ENCODE data around the gene DAPL1.

The DAPL1 gene, protein sequence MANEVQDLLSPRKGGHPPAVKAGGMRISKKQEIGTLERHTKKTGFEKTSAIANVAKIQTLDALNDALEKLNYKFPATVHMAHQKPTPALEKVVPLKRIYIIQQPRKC

DNA sequence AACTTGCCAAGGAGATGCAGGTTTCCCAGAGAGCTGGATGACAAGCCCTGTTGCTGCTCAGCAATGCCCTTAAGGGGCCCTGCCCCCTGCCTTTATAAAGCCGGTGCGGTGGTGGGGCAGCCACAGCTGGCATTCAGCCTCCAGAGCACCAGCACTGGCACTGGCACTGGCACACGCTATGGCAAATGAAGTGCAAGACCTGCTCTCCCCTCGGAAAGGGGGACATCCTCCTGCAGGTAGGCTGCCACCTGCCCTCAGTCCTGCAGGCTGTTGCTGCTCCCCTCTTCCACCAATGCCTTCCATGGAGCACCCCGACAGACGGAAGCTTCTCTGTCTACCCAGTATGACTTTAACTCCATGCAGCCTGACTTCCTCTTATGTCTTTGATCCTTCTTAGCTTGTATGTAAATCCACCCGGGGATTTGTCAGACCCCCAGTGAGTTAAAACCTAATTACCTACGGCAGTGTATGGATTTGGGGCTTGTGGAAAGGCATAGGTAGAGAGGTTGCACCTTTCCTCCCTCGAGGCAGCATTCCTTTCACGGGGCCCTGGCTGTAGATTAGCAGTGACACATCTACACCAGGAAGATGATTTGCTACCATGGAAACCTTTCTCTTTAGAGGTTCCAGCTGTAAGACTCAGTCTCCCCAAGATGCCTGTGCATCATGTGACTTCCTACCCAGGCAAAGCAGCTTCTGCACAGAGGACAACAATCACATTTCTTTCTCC, at the start of gene DAPL1:
Gene DAPL1, plus strand, starts transcription at position 123 of the 730 bp plus-strand sequence. Its CDS starts 56 bp downstream, at position 179.
- no peak for DNase-seq

DNA sequence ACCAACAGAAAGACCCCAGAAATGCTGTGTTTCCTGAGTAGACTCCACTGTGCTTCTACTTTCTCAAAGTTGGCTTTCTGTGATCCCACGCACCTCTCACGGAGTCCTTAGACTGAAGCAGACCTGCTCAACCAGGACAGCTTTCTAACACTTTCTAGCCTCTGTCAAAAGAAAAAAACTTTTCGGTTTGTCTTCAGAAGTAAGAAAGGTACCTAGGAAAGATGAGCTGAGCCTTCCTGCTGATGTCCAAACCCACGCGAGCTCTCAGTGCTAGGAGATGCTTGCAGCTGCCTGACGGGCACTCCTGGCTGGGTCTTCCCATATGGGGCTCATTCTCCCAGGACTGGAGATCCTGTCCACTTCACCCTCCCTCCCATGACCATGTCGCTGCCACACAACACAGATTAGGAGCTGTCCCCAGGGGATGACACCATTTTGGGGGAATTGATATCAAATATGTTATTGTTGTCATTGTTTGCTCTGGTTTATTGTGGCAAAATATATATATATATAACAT, 49.2 kb upstream of the DAPL1 start:
- DNase-seq, result no peak

DNA sequence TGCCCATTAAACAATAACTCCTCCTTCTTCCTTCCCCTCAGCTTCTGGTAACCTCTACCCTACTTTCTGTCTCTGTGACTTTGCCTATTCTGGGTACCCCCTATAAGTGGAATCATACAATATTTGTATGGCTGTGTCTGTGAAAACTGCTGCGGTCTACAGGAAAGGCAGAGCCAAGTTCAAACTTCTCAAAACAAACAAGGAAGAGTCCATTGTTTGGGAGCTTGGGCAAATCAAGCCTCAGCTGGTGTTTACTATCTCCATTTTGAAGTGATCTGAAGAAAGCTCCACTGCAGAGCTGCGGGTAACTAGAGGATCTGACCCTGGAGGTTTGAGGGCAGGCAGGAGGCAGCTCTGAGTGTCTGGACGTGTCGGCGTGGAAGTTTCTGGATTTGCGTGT, 48.6 kb upstream of the DAPL1 start:
- DNase-seq, result no peak

DNA sequence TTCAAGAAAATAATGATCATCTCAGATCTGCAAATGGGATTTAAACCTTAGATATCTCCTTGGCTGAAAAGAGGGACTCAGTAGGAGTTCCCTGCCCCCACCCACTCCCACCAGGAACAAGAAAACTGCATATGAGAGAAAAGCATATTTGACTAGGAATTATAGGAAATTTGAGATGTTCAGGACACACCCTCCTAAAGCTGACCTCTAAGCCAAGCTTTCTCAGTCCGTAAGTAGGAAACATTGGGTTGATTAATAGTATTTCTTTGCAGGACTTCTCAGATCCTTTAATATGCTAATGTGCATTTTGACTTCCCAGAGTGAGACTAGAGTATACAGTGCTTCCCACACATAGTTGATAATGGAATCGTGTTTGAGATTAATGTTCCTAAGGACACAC, 47.8 kb upstream of the DAPL1 start:
- no peak for DNase-seq

DNA sequence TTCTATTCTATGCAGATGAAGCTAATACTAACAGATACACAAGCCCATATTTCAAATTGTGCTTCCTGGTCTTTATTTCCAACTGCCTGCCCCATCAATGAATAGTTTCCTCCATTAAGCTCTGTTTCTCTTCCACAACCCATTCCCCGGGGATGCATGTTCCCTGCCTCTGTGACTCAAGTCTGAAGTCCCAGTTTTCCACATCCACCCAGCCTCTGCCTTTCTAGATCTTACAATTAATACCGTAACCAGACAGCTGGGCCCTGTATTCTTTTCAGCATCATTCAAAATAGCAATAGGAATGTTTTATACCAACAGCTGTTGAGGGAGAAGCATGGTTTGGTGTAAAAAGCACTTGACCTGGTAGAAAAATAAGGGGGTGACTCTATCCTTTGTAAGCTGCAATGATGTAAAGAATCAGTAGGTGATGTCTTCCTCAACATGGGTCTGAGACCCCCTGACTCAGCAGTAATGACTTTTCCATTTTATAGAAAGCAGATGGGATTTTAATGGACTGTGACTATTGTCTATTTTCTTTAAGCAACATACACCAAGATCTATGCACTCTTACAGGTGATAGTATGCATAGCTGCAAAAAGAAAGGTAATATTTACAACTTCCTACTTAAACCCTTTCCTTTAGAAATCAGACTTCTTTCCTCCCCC, 46.1 kb upstream of the DAPL1 start:
- no peak for DNase-seq

DNA sequence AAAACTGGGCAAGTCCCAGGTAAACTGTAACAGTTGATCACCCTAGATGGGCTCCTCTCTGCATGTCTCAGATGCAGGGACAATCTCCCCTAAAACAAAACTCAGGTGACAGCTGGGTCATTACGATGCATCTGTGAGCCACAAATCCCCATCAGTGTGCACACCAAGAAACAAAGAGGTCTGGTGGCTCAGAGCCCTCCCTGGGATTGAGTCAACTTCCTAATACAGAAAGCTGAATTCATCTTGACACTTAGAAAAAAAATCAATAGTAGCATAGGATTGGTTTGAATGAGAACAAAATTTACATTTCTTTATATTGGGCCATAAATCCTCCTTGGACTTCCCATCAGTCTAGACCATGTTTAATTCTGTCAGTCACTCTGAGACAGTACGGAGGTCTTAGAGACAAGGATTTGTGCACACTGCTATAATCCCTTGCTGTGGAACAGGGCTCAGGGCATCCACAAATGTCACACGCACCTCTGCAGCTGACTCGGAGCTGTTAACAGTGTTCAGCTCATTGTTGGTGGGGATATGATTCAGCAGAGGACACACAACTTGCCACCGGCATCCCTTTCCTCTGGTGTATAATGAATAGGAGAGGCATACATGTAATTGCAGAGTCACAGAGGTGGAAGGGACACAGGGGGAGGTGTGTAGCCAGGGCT, 44.5 kb upstream of the DAPL1 start:
- DNase-seq, result no peak

DNA sequence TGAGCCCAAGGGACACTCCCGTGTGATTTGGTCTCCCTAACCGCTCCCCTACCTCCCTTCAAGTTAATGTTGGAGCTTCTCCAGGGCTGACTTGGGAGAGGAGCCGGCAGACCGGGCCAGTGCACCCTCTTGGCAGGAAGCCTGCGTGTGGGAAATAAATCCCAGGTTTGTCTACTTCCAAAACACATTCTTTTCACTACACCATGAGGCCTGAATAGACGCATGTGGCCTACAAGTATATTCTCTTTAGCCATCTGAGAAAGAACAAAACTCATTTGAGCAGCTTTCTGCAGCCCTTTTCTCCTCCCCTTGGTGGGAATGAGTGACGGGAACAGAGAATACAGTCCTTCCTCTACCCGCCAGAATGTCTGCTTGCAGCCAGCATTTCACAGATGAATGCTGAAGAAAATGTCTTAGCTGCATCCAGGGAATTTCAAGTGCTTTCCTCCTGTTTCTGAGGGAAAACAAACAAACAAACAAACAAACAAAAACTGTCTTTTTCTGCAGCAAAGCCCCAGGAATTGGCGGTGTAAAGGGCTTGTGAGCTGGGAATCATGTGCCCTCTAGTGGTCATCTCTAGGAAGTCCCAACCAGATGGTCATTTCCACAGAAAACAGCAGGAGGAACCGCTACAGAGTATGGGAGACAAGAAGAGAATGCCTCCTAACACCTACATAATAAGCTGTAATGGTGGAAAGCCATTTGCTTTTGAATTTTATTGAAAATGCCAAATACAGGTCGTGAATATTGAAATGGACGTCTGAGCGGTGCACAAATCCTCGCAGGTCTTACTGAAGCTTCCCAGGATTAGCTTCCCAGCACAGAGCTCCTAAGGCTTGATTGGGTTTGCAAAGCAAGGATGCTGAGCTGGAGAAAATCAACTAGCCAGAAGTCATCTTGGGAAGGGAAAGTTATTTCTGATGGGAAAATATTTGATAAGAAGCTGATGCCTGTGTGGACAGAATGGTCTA, 41.2 kb upstream of the DAPL1 start:
- DNase-seq, result no peak

DNA sequence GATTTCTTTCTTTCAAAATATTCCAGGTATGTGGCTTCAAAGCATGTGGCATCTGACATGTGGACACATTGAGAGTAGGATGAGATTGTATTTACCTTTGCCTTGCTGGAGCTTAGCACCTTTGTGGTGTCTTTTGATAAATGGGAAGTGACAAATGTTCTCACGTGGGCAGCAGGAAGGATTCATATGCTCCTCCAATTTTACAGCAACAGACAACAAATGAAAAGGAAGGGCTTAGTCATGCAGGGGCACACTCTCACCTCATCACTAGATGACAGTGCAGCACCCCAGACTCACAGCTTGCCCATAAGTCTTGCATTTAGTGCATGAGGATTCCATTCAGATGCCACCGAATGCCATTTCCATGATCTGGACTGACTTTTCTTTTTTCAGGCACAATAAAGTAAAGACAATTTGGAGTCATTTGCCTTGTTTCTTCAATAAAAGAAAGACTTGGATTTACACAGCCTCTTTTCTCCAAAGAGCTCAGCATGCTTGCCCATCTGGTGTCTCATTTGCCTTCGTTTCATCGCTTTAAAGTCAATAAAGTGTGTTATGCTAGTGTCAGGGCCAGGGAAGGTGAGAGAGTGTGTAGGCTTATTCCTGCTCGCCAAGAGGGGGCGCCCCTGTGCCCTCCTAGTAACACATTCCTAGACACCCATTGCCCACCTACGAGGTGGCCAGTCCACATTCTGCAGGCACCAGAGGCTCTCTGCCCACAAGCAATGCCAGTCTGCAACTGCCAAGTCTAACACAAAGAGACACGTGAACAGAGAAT, 39.6 kb upstream of the DAPL1 start:
- DNase-seq, result no peak

DNA sequence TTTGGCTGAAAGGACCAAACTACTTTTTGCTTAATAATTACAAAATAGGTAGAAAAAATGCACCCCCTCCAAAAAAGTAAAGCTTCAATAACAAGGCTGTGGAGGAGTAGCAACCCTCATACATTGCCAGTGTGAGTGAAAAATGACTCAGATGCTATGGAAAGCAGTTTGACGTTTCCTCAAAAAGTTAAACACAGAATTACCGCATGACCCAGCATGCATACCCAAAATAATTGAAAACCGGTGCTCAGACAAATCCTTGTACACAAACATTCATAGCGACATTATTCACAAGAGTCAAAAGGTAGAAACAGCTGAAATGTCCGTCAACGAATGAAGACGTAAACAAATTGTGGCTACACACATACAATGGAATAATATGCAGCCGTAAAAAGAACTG, 38.8 kb upstream of the DAPL1 start:
- DNase-seq, result no peak

DNA sequence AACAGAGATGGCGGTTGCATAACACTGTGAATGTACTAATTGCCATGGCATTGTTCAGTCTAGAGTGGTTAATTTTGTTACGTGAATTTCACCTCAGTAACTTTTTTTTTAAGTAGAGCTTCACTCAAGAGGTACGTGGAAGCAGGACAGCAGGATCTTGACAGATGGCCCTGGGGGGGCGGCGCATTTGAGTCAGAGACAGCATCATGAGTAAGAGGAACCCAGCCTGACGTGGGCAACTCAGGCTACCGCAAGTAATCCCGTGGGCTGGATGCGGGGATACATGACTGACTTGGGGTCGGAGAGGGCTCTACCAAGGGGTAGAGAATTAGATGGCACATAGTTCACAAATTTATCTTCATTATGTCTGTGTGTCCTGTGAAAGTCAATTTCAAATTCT, 38.1 kb upstream of the DAPL1 start:
- peak; percentile 26 for DNase-seq

DNA sequence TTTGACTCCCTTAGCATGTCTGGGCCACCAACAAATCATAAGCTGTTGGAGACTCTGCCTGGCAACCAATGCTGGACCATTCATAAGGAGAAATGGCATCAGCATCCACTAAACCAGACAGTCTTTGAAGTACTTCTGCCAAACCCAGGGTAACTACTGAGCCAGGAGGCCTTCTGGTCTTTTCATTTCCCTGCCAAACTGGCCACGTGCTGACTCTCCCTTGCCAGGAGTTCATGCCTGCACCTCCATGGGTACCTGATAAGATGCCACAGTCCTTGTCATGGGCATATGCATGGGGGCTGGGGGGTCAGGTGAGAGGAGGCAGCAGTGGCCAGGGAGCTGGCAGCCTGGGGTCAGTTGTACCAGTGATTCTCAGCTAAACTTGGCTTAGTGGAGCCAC, 34.2 kb upstream of the DAPL1 start:
- DNase-seq, result no peak

DNA sequence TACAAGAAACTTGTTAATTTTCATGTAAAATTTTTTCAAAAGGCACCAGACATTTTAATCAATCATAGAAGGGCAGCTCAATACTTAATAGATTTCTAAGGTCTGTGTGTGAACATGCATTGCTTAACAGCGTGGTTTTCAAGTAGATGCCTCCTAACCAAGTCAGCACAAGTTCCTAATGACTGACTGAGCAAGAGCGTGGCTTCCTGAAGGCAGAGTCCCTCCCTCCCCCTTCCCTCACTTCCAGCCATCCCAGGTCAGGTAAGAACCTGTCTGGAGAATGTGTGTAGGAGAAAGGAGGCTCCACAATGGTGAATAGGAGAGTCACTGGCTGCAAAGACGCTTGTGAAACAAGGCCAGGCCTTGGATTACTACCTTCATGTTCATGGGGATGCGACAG, 33.5 kb upstream of the DAPL1 start:
- DNase-seq, result no peak

DNA sequence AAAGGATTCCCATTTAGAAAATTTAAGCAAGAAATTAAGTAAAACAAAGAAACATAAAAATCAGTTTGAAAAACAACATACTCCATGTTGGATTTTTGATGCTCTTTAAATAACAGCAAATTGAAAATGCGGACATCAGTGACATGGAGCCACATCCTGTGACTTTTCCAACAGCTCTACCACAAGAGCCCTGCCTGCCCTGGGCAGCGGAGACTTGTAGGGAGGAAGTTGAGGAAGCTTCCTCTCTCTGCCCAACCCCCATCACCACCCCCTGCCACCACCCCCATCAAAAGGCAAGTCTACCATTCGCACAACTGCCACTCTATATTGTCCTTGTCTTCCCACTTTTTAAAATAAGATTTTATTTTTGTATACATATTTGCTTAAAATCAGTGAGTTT, 32.8 kb upstream of the DAPL1 start:
- no peak for DNase-seq

DNA sequence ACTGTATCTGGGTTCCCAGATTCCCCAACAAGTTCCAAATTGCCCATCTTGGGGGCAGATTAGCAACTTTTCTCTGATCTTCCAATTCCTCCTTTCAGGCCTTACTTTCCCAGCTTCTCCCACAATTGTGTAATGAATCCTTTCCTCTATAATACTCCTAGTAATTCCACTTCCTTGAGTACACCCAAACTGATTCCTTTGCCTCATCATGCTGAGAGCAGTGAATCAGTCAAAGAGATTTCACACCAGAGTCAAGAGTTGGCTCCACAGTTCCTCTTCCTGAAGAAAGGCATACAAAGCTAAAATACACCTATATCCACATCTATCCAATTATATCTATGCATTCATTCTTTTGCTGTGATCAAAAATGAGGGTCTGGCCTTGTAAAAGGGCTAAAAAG, 28.6 kb upstream of the DAPL1 start:
- DNase-seq, result no peak

DNA sequence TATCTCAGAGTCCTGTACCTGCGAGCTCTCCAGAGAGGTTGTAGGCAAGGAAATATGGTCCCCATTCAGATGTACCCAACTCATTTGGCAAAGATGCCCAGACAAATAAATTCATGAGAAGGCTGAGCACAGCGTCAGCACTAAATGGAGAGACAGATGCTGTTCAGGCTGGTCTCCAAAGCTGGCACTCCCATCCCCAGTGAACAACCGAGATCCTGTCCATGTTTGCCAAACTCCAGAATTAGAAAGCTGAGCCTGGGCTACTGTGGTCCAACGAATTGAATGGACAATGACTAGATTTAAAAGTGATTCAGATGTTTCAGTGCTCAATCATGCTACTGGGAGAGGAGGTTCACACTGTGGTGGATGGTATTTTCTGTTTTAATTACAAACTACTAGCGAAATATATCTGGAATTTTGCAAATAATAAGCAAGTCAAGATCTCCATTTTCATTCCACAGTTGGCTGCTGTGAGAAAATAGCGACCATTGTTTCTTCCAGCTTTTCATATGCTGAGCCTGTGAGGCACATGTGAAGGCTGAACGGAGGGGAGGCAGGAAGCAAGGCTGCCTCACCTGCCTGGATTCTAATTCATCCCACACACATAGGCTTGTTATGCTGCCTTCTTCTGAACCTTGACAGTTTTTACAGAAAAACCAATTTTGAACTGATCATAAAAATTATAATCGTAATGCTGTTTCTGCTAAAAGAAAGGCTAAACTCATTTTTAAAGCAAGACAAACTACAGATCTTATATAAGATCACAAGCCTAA, 22.6 kb upstream of the DAPL1 start:
- DNase-seq, result no peak

DNA sequence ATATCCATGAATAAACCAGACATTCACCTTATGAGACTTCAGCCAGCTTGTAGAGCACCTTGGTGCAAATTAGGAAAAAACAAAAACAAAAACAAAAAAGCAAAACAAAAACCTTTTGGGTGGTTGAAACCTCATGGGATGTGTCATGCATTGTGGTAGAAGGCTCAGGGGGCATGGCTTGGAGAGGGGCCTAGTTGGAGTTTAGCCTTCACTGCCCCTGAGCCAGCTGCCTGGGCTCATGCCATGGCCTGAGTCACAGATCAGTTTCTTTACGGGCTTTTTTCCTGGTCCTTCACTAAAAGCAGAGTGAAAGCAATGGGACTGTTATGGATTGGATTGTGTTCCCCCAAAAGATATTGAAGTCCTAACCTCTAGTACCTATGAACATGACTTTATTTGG, 22.0 kb upstream of the DAPL1 start:
- DNase-seq, result no peak

DNA sequence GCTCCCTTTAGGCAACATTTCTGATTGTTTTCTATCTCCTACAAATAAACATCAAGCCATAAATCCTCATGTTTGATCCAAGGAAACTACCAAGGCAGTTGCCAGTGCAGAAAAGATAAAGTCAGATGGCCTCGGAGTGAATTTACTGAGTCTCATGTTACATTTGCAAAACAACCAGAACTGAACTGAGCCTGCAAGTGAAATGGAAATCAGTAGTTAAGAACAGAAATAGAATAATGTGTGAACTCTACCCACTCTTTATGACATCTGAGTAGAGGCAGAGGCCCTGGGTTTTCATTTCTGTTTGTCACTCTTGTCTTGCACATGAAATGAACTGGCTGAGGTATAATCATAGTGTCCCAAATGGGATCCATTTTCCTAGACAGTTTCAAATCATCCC, 20.4 kb upstream of the DAPL1 start:
- DNase-seq, result no peak

DNA sequence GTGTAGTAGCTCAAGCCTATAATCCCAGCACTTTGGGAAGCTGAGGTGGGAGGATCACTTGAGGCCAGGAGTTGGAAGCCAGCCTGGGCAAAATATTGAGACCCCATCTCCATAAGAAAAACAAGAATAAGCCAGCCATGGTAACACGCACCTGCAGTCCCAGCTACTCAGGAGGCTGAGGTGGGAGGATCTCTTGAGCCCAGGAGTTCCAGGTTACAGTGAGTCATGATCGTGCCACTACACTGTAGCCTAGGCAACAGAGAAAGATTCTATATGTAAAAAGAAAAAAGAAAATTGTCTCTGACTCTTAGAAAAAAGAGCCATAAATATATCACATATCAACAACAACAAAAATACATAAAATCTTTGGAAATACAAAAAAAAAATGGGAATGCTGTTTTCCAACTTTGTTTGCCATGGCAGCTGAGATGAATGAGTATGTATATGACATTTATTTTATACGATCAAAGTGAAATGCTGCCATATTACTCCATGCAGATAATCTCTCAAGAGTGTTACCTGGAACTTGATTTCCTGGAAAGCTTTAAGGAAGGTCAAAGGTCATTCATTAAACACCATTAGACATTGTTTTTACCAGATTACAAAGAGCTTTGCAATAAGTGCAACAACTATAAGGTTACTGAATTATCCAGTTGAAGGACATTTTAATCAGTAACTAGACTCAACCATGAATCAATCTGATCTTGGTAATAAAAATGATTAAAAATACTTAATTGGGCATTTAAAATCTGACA, 19.7 kb upstream of the DAPL1 start:
- DNase-seq, result no peak

DNA sequence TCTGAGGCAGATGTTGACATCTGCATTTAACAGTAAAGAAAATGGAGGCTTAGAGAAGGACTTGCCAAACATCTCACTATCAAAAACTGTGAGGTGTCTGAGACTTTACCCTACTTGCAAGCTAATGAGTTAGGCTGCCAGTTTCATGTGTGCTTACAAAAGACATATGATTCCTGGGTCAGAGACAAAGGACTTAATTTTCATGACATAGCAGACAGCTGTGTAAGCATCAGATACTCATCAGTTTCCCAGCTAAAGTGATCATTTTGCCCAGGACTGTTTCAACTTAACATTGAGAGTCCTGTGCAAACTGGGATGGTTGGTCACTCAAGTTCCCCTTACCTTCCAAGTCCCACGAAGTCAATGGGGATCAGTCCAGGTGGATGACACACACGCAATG, 18.9 kb upstream of the DAPL1 start:
- DNase-seq, result no peak

DNA sequence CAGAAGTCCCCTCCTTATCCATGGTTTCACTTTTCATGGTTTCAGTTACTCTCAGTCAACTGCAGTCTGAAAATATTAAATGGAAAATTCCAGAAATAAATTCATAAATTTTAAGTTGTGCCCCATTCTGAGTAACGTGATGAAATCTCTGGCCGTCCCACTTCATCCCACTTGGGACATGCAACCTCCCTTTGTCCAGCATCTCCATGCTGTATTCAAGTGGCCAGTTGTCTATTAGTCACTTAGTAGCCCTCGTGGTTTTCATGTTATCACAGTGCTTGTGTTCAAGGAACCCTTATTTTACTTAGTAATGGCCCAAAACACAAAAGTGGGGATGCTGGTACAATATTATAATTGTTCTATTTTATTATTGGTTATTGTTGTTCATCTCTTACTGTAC, 18.0 kb upstream of the DAPL1 start:
- no peak for DNase-seq
